ENCODE measurements around the gene PRSS8. TPM values are rescaled to one million over a fixed set of nuclear protein-coding genes. Genes with fewer than 3 reads are reported as not detected.

The PRSS8 gene
- total RNA-seq, 1 experiment from 2014 or later, result 0.15 TPM

DNA sequence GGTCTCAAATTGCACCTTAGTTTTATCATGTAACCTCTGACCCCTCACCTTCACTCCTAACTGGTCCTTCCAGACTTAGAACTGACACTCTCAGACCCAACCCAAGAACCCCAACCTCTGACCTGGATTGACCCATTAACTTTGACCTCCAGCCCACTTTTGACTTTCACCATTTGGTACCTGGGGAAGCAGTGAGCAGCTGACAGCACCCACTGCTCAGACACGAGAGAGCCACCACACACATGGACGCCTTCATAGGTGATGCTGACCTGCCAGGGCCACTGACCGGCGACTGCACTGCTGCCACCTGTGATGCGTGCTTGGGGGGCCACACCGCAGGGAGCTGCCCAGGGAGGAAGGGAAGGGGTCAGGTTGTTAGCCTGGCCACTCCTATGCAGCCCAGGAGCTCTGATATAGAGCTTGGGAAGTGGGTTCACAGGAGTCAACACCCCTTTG lies 2.5 kb downstream of the PRSS8 start:
- Histone ChIP-seq H3K4me1 (ENCODE audit: control insufficient read depth, insufficient read depth, low read length) (no peaks in the 10 kb centered on the region), H3K27me3 (ENCODE audit: control insufficient read depth, insufficient read depth, low read length) (no peaks in the 10 kb centered on the region), H3K4me3 (ENCODE audit: low read depth in 2 of 2, low read length in 2 of 2) (no peak overlapping the region), H3K27ac (ENCODE audit: low read length) (no peak overlapping the region), H3K9me3 (ENCODE audit: control insufficient read depth, insufficient read depth, low read depth, low read length) (no peaks in the 10 kb centered on the region), H3K36me3 (ENCODE audit: control insufficient read depth, insufficient read depth, low read length) (no peaks in the 10 kb centered on the region)
- CTCF ChIA-PET, result interaction anchor here (1.2 kb wide), 1 partner anchor 9 kb away, joined by 5 read pairs; no protein-coding TSS in a partner anchor
- in situ Hi-C loops (cut with HindIII; ENCODE audit: low pct_unique_long_range_greater_than_20kb, low sequenced_read_pairs), result no loop called here
- DNase-seq (ENCODE audit: low read depth, low spot score) (no peak), ATAC-seq (no peak)
- TF ChIP-seq SIN3A (IDR thresholded peaks at IDR 0.05; ENCODE audit: borderline replicate concordance, insufficient read depth, low read depth, low read length) (no peak), POLR2AphosphoS5 (IDR thresholded peaks at IDR 0.05; ENCODE audit: low read depth, low read length) (no peak), TCF7L2 (IDR thresholded peaks at IDR 0.05; ENCODE audit: low read depth, low read length) (no peak)
- TF ChIP-seq, protein P1, sequence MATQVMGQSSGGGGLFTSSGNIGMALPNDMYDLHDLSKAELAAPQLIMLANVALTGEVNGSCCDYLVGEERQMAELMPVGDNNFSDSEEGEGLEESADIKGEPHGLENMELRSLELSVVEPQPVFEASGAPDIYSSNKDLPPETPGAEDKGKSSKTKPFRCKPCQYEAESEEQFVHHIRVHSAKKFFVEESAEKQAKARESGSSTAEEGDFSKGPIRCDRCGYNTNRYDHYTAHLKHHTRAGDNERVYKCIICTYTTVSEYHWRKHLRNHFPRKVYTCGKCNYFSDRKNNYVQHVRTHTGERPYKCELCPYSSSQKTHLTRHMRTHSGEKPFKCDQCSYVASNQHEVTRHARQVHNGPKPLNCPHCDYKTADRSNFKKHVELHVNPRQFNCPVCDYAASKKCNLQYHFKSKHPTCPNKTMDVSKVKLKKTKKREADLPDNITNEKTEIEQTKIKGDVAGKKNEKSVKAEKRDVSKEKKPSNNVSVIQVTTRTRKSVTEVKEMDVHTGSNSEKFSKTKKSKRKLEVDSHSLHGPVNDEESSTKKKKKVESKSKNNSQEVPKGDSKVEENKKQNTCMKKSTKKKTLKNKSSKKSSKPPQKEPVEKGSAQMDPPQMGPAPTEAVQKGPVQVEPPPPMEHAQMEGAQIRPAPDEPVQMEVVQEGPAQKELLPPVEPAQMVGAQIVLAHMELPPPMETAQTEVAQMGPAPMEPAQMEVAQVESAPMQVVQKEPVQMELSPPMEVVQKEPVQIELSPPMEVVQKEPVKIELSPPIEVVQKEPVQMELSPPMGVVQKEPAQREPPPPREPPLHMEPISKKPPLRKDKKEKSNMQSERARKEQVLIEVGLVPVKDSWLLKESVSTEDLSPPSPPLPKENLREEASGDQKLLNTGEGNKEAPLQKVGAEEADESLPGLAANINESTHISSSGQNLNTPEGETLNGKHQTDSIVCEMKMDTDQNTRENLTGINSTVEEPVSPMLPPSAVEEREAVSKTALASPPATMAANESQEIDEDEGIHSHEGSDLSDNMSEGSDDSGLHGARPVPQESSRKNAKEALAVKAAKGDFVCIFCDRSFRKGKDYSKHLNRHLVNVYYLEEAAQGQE (IDR thresholded peaks at IDR 0.05; ENCODE audit: insufficient read depth in 1 of 2, low read depth in 2 of 2, low read length in 1 of 2), result no peak
- TF ChIP-seq, protein P2, sequence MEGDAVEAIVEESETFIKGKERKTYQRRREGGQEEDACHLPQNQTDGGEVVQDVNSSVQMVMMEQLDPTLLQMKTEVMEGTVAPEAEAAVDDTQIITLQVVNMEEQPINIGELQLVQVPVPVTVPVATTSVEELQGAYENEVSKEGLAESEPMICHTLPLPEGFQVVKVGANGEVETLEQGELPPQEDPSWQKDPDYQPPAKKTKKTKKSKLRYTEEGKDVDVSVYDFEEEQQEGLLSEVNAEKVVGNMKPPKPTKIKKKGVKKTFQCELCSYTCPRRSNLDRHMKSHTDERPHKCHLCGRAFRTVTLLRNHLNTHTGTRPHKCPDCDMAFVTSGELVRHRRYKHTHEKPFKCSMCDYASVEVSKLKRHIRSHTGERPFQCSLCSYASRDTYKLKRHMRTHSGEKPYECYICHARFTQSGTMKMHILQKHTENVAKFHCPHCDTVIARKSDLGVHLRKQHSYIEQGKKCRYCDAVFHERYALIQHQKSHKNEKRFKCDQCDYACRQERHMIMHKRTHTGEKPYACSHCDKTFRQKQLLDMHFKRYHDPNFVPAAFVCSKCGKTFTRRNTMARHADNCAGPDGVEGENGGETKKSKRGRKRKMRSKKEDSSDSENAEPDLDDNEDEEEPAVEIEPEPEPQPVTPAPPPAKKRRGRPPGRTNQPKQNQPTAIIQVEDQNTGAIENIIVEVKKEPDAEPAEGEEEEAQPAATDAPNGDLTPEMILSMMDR (IDR thresholded peaks at IDR 0.05), result no peak
- POLR2A ChIA-PET, result no interaction called here
- intact Hi-C loops (cut with micrococcal nuclease; ENCODE audit: unreplicated experiment), result no loop called here
- BruUV-seq (replicated peaks), result no TSS peak

DNA sequence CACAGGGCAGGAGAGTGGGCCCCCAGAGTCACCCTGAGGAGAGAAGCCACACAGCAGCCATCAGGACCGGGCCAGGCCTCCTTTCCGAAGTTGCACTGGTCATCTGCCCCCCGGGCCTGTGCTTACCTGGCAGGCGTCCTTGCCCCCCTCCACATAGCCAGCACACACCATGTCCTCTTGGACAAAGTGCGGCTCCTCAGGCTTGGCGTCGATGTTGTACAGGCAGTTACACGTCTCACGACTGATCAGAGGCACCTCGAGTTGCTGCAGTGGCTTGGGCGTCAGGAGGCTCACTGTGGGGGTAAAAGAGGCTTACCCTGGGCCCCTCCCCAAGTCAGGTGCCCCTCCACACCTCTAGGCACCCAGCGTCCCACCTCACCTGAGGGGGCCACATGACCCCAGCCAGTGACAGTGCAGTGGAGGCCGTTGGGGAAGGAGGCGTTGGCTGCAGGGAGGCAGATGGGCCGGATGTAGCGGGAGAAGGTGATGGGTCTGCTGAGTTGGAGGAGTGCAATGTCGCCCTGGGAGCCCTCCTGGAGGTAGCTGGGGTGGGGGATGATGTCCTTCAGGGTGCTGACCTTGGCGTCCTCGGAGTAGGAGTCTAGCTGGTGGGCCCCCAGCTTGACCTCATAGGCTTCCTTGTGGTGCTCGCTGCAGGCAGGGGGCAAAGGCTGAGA lies 3.1 kb downstream of the PRSS8 start:
- TF ChIP-seq TCF7L2 (IDR thresholded peaks at IDR 0.05; ENCODE audit: low read depth, low read length) (no peak), SIN3A (IDR thresholded peaks at IDR 0.05; ENCODE audit: borderline replicate concordance, insufficient read depth, low read depth, low read length) (no peak), POLR2AphosphoS5 (IDR thresholded peaks at IDR 0.05; ENCODE audit: low read depth, low read length) (no peak)
- TF ChIP-seq, protein P1 (IDR thresholded peaks at IDR 0.05; ENCODE audit: insufficient read depth in 1 of 2, low read depth in 2 of 2, low read length in 1 of 2), result no peak
- TF ChIP-seq, protein P2 (IDR thresholded peaks at IDR 0.05), result no peak
- Histone ChIP-seq H3K4me1 (ENCODE audit: control insufficient read depth, insufficient read depth, low read length) (no peaks in the 10 kb centered on the region), H3K27me3 (ENCODE audit: control insufficient read depth, insufficient read depth, low read length) (no peaks in the 10 kb centered on the region), H3K36me3 (ENCODE audit: control insufficient read depth, insufficient read depth, low read length) (no peaks in the 10 kb centered on the region), H3K27ac (ENCODE audit: low read length) (no peak overlapping the region), H3K4me3 (ENCODE audit: low read depth in 2 of 2, low read length in 2 of 2) (no peak overlapping the region), H3K9me3 (ENCODE audit: control insufficient read depth, insufficient read depth, low read depth, low read length) (no peaks in the 10 kb centered on the region)
- CTCF ChIA-PET, result interaction anchor here (1.2 to 1.5 kb wide), 2 partner anchors 10 kb away, joined by 3 to 5 read pairs; no protein-coding TSS in a partner anchor
- POLR2A ChIA-PET, result no interaction called here
- intact Hi-C loops (cut with micrococcal nuclease; ENCODE audit: unreplicated experiment) (no loop called here), in situ Hi-C loops (cut with HindIII; ENCODE audit: low pct_unique_long_range_greater_than_20kb, low sequenced_read_pairs) (no loop called here)
- DNase-seq (ENCODE audit: low read depth, low spot score) (no peak), ATAC-seq (no peak)
- BruUV-seq (replicated peaks), result no TSS peak

Measured in Panc1 (cell line).